Body of pancreas (tissue), 4 donors: Measurements from ENCODE around the gene TAS2R30. TPM values are rescaled to one million over a fixed set of nuclear protein-coding genes. Genes with fewer than 3 reads are reported as not detected.

Experiments used
- ATAC-seq: fragments of 150-250 bp; one replicate; pipeline ENCODE4 v1.9.1; 2016
- DNase-seq, 4 donors: peaks; one replicate each; pipeline ENCODE4 v3.0.0-alpha.2; 2019
- H3K27ac ChIP-seq, 4 donors: fragments of 200-600 bp; sonication (generic); 1 replicate in 3 of 4; 2 replicates in 1 of 4; pipeline versions ENCODE4 v1.5.1 to v1.6.1; 2016 to 2019; ENCODE audit warnings: mild to moderate bottlenecking in 1 of 4, mixed read lengths in 1 of 4, moderate library complexity in 1 of 4
- H3K27me3 ChIP-seq, 2 donors: fragments of 200-600 bp; sonication (generic); one replicate each; pipeline ENCODE4 v1.6.0; 2016; ENCODE audit warnings: mild to moderate bottlenecking in 1 of 2
- H3K36me3 ChIP-seq, 2 donors: fragments of 200-600 bp; sonication (generic); replicated peaks in 1 of 2; 2 replicates each; pipeline ENCODE4 v1.5.1; 2016; ENCODE audit warnings: low read depth in 2 of 2; ENCODE audit not compliant: insufficient read depth in 1 of 2
- H3K4me1 ChIP-seq: fragments of 200-600 bp; sonication (generic); one replicate; pipeline ENCODE4 v1.6.0; 2016
- H3K4me3 ChIP-seq, 2 donors: fragments of 200-600 bp; sonication (generic); 1 replicate in 1 of 2; 2 replicates in 1 of 2; pipeline ENCODE4 v1.5.1; 2016 to 2019
- H3K9me3 ChIP-seq, 3 donors: fragments of 200-600 bp; sonication (generic); 1 replicate in 2 of 3; 2 replicates in 1 of 3; pipeline ENCODE4 v1.5.1; 2016
- CTCF ChIP-seq, 7 experiments: fragments of 450-650 bp in 4 of 7; fragments of 200-600 bp in 3 of 7; sonication (generic) in 3 of 7; IDR thresholded peaks; one replicate each; pipeline ENCODE4 v1.5.1; 2016 to 2019; ENCODE audit warnings: antibody characterized with exemption in 7 of 7
- POLR2A ChIP-seq, 3 donors: fragments of 450-650 bp; IDR thresholded peaks; one replicate each; pipeline ENCODE4 v1.6.1; 2016; ENCODE audit warnings: antibody characterized with exemption in 3 of 3, mild to moderate bottlenecking in 2 of 3
- WGBS, 2 donors: methylation state at CpG; one replicate each; pipeline ENCODE4 v1.1.5; 2017; 5-methylcytosine and 5-hydroxymethylcytosine counted together
- intact Hi-C: fragments of 100-400 bp; cut with DNase I; formaldehyde crosslinking; loops from one replicate; pipeline ENCODE4 v1.15.1; 2023
- small RNA-seq: library from RNA; depleted of rRNA; stranded (forward); fragments of <200 nt; gene quantifications from one replicate; pipeline ENCODE3, GENCODE V24; 2016
- total RNA-seq, 2 donors: library from RNA; depleted of rRNA; stranded (reverse); fragments of >200 nt; gene quantifications; one replicate each; pipeline ENCODE4 v1.1.0, GENCODE V29; 2016

The TAS2R30 gene
- total RNA-seq, 2 donors from 2014 or later: 9.2 to 12.2 TPM

- ATAC-seq: no peak
- no peaks in the 10 kb centered on the region for H3K9me3 ChIP-seq
- H3K27ac ChIP-seq: no peak overlapping the region
- no peaks in the 10 kb centered on the region for H3K4me1 ChIP-seq
- no peaks in the 10 kb centered on the region for H3K36me3 ChIP-seq
- no peak overlapping the region for H3K4me3 ChIP-seq
- no peak for DNase-seq
- TF ChIP-seq POLR2A (IDR thresholded peaks at IDR 0.05): no peak
- no peak for TF ChIP-seq CTCF (IDR thresholded peaks at IDR 0.05)
- no peaks in the 10 kb centered on the region for H3K27me3 ChIP-seq
- WGBS, 2 donors: 91 to 92% methylated on average over 3 of the region's 3 CpGs
- intact Hi-C loops: no loop called here
These were observed 49.0 kb downstream of the TAS2R30 start for GRCh38 chr12:11085419-11085818.

Small RNAs within 50 kb of the gene (small RNA-seq; reads per million reads assigned to genes)
- gene AC018630.1: not detected

Other genes starting within 250 kb of the TAS2R30 start
- 1 to 10 TPM; 2.3 to 3.1 TPM for gene TAS2R13, start 225.1 kb downstream of the TAS2R30 start, total RNA-seq
- not detected for gene PRH2, start 205.4 kb downstream of the TAS2R30 start, total RNA-seq
- 1 to 10 TPM; 4.0 to 4.9 TPM for gene TAS2R14, start 195.4 kb downstream of the TAS2R30 start, total RNA-seq
- gene TAS2R50, start 147.7 kb downstream of the TAS2R30 start, total RNA-seq: 1 to 10 TPM; 3.1 to 3.3 TPM
- 1 to 10 TPM; 2.6 to 7.5 TPM for gene TAS2R20, start 136.3 kb downstream of the TAS2R30 start, total RNA-seq
- 1 to 10 TPM; 3.0 to 4.2 TPM for gene TAS2R19, start 112.0 kb downstream of the TAS2R30 start, total RNA-seq
- 1 to 10 TPM; 7.0 to 8.9 TPM for gene TAS2R31, start 103.2 kb downstream of the TAS2R30 start, total RNA-seq
- gene TAS2R46, start 72.3 kb downstream of the TAS2R30 start, total RNA-seq: 1 to 10 TPM in 1 of 2 donors, not detected in 1; 3.9 TPM
- 1 to 10 TPM; 4.9 to 8.6 TPM for gene TAS2R43, start 42.3 kb downstream of the TAS2R30 start, total RNA-seq
- 1 to 10 TPM; 3.6 to 5.9 TPM for gene SMIM10L1, start 36.5 kb upstream of the TAS2R30 start, total RNA-seq
- gene TAS2R42, start 52.3 kb upstream of the TAS2R30 start, total RNA-seq: not detected
- not detected for gene PRB3, start 135.1 kb upstream of the TAS2R30 start, total RNA-seq
- not detected for gene PRB4, start 175.8 kb upstream of the TAS2R30 start, total RNA-seq